IPS-18a (cell line): Measurements from ENCODE around the gene HCLS1.
"Not testable (repeated sequence)": the region's sequence is repeated elsewhere in the genome, so short reads cannot be mapped to it uniquely, and the experiment has no call there.

Experiments
- H3K27ac ChIP-seq: one replicate; pipeline ENCODE4 v1.5.1; 2013; ENCODE audit warnings: low read length
- H3K27me3 ChIP-seq: one replicate; pipeline ENCODE4 v1.6.1; 2013; ENCODE audit warnings: mild to moderate bottlenecking, low read length; ENCODE audit not compliant: control insufficient read depth, insufficient read depth
- H3K36me3 ChIP-seq: one replicate; pipeline ENCODE4 v1.6.1; 2013; ENCODE audit warnings: low read depth, low read length; ENCODE audit not compliant: control insufficient read depth
- H3K4me1 ChIP-seq: one replicate; pipeline ENCODE4 v1.6.1; 2013; ENCODE audit warnings: low read depth, low read length; ENCODE audit not compliant: control insufficient read depth
- H3K4me3 ChIP-seq: one replicate; pipeline ENCODE4 v1.5.1; 2013; ENCODE audit warnings: low read length
- H3K9ac ChIP-seq: one replicate; pipeline ENCODE4 v1.6.1; 2013; ENCODE audit warnings: mild to moderate bottlenecking, low read length, moderate library complexity
- H3K9me3 ChIP-seq: one replicate; pipeline ENCODE4 v1.6.1; 2013; ENCODE audit warnings: low read depth, low read length; ENCODE audit not compliant: control insufficient read depth

Gene HCLS1

DNA sequence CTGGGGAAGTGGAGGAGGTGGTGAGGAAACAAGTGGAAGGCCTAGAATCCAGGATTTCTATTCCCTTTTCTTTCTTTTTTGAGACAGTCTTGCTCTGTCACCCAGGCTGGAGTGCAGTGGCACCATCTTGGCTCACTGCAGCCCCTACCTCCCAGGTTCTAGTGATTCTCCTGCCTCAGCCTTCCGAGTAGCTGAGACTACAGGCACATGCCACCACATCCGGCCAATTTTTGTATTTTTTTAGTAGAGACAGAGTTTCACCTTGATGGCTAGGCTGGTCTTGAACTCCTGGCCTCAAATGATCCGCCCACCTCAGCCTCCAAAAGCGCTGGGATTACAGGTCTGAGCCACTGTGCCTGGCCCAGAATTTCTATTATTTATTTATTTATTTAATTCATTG, 66.9 kb downstream of the HCLS1 start:
- not testable (repeated sequence) for H3K36me3 ChIP-seq, H3K9me3 ChIP-seq, H3K27me3 ChIP-seq
- Histone ChIP-seq H3K4me1 (peaks cover 43% of the 10 kb centered on the region), H3K27ac (peak overlapping the region; percentile 90), H3K9ac (peak overlapping the region; percentile 85), H3K4me3 (peak overlapping the region; percentile 43)

DNA sequence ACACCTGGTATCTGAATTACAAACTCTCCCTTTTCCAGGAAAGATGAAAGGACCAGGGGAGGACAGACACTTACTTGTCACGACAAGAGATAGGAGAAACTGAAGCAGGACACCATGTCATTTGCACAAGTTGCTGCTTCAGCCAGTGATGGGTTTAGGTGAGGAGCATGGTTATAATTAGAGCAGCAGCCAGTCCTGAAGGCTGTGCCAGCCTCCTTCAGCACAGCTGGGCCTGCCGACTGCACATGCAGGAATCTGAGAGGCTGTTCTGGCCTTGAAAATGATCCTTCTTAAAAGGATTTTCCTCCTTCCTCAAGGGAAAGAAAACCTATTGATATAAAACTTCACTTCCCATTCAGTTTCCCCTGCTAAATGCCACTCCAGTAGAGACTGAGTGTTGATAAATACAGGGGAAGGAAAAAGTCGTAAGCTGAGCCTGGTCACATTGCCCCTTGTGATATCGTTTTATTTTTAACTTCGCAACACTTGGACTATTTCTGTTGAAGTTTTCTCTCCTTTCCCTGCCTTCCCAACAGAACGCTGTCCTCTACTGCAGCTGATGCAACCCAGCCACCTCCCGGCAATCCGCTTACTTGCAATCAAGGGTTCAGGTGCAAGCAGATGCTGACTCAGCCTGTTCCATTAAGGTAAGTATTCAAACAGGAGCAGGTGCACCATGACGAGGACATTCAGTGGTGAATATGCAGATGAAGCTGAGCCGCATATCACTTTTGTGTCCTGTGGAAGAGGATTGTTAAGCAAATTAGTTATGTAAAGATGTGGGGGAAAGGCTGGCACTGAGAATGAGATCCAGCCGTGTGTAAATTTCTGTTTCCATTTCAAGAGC, 67.6 kb downstream of the HCLS1 start, which contains the start of gene FBXO40:
TSS of gene FBXO40 (plus strand) at position 524 of the 847 bp plus-strand sequence. CDS start 27,197 bp downstream, outside the sequence.
- Histone ChIP-seq H3K9ac (peak within 1 kb of the TSS; percentile 85), H3K4me1 (peaks cover 43% of the 10 kb centered on the region), H3K27me3 (no peaks in the 10 kb centered on the region), H3K27ac (peak within 1 kb of the TSS; percentile 96), H3K9me3 (no peaks in the 10 kb centered on the region), H3K4me3 (peak within 1 kb of the TSS; percentile 43), H3K36me3 (no peaks in the 10 kb centered on the region)

- Histone ChIP-seq H3K9me3 (no peaks in the 10 kb centered on the region), H3K4me3 (no peak overlapping the region), H3K27ac (no peak overlapping the region), H3K9ac (no peak overlapping the region), H3K4me1 (no peaks in the 10 kb centered on the region), H3K36me3 (no peaks in the 10 kb centered on the region), H3K27me3 (no peaks in the 10 kb centered on the region)
Observed at GRCh38 chr3:121584418-121584817, 76.3 kb downstream of the HCLS1 start.

DNA sequence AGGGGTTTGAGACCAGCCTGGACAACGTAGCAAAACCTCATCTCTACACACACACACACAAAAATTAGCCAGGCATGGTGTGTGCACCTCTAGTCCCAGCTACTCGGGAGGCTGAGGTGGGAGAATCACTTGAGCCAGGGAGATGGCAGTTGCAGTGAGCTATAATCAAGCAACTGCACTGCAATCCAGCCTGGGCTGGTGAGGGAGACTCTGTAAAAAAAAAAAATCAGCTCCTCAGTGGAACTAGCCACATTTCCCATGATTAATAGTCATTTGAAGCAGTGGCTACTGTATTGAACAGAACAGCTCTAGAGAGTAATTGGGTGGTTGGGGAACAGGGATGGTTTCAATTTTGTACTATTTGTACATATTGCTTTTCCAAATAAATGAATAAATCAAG, 79.0 kb downstream of the HCLS1 start:
- Histone ChIP-seq H3K27me3 (no peaks in the 10 kb centered on the region), H3K9ac (no peak overlapping the region)

More for the DNA sequence above, 79.0 kb downstream of the HCLS1 start:
- Histone ChIP-seq H3K4me3 (no peak overlapping the region), H3K9me3 (no peaks in the 10 kb centered on the region), H3K36me3 (no peaks in the 10 kb centered on the region), H3K4me1 (no peaks in the 10 kb centered on the region), H3K27ac (no peak overlapping the region)
